Measurements from ENCODE around the gene EIF3L.

DNA sequence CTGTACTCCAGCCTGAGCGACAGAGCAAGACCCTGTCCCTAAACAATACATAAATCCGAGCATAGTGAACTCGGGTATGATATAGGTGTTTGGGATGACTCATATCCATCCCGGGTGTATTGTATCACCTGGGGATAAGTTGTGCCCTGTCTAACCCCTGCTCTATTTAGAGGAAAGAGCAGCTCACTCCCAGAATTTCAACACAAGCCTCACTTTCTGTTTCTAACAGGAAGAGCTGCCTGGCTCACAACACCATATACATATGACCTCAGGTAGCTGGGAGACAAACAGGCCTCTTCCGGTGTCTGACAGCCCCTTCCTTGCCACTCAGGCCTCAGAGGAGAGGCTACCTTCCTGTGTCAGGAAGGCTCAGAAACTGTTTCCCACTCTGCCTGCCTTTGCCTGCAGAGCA, 47.0 kb downstream of the EIF3L start:
- TF ChIP-seq POLR2A (IDR thresholded peaks at IDR 0.05), result no peak
- TF ChIP-seq, protein P1, sequence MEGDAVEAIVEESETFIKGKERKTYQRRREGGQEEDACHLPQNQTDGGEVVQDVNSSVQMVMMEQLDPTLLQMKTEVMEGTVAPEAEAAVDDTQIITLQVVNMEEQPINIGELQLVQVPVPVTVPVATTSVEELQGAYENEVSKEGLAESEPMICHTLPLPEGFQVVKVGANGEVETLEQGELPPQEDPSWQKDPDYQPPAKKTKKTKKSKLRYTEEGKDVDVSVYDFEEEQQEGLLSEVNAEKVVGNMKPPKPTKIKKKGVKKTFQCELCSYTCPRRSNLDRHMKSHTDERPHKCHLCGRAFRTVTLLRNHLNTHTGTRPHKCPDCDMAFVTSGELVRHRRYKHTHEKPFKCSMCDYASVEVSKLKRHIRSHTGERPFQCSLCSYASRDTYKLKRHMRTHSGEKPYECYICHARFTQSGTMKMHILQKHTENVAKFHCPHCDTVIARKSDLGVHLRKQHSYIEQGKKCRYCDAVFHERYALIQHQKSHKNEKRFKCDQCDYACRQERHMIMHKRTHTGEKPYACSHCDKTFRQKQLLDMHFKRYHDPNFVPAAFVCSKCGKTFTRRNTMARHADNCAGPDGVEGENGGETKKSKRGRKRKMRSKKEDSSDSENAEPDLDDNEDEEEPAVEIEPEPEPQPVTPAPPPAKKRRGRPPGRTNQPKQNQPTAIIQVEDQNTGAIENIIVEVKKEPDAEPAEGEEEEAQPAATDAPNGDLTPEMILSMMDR (IDR thresholded peaks at IDR 0.05), result no peak
- no peak for TF ChIP-seq EP300 (IDR thresholded peaks at IDR 0.05; ENCODE audit: low read depth)
- TF ChIP-seq POLR2AphosphoS5 (IDR thresholded peaks at IDR 0.05), result peak in 1 of 3 donors; percentile 14

Measured in transverse colon (tissue), 4 donors.